Colonic mucosa (tissue), 4 donors: ENCODE data around the gene SETBP1. TPM values are rescaled to one million over a fixed set of nuclear protein-coding genes. Genes with fewer than 3 reads are reported as not detected.

Experiments
- DNase-seq: peaks from one replicate; pipeline ENCODE4 v3.0.0-alpha.2; 2020
- H3K27ac ChIP-seq: fragments of 200-600 bp; one replicate; pipeline ENCODE4 v1.8.0; 2021
- H3K27me3 ChIP-seq: fragments of 200-600 bp; one replicate; pipeline ENCODE4 v1.8.0; 2021
- H3K36me3 ChIP-seq: fragments of 200-600 bp; one replicate; pipeline ENCODE4 v1.8.0; 2021
- H3K4me1 ChIP-seq: fragments of 200-600 bp; one replicate; pipeline ENCODE4 v1.8.0; 2021; ENCODE audit warnings: mild to moderate bottlenecking
- H3K4me3 ChIP-seq: fragments of 200-600 bp; one replicate; pipeline ENCODE4 v1.8.0; 2021
- H3K9ac ChIP-seq, 2 donors: one replicate each; pipeline ENCODE4 v1.7.0; 2013; ENCODE audit warnings: control low read depth in 2 of 2, low read depth in 2 of 2, low read length in 2 of 2
- H3K9me3 ChIP-seq: fragments of 200-600 bp; one replicate; pipeline ENCODE4 v1.8.0; 2021
- CTCF ChIP-seq: fragments of 200-600 bp; IDR thresholded peaks from one replicate; pipeline ENCODE4 v1.8.0; 2022; ENCODE audit warnings: antibody characterized with exemption, mild to moderate bottlenecking
- intact Hi-C: fragments of 100-400 bp; cut with DNase I; formaldehyde crosslinking; loops from one replicate; pipeline ENCODE4 v1.14.1; 2022
- total RNA-seq, 2 donors: library from RNA; stranded (reverse); fragmentation: NEBNext Ultra II Directional in 1 of 2; extraction: Animal tissue kit (Norgen Biotek cat#: 25700) in 1 of 2; gene quantifications; one replicate each; pipeline ENCODE4 v1.2.1, GENCODE V29; 2021
- donor health status: healthy.
- donor health status: DM: no; HTN: no; CAD: no.
- donor health status: DM: no; HTN: no; CAD: no.

The SETBP1 gene
- total RNA-seq, 2 donors from 2014 or later: 9.6 to 11.8 TPM

DNA sequence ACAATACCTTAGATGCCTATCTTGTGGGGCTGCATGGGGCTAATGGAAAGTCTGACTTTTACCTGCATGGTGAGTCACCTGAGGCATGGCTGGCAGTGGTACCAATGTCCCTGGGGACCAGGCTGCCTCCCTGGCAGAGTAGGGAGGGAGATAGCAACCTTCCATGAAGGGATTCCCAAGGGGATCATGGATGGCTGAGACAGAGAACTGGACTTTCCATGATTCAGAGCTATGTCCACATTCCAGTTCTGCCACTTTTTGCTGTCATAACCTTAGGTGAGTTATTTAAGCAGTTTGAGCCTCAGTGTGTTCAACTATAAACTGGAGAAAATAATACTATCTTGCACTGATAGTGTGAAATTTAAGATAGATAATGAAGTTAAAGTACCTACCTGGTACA is 178.6 kb downstream of the SETBP1 start:
- Histone ChIP-seq H3K36me3 (no peaks in the 10 kb centered on the region), H3K9me3 (no peaks in the 10 kb centered on the region), H3K27me3 (no peaks in the 10 kb centered on the region), H3K4me1 (no peaks in the 10 kb centered on the region), H3K9ac (no peak overlapping the region), H3K27ac (no peak overlapping the region), H3K4me3 (no peak overlapping the region)
- intact Hi-C loops: no loop called here
- no peak for DNase-seq
- TF ChIP-seq CTCF: no peak

DNA sequence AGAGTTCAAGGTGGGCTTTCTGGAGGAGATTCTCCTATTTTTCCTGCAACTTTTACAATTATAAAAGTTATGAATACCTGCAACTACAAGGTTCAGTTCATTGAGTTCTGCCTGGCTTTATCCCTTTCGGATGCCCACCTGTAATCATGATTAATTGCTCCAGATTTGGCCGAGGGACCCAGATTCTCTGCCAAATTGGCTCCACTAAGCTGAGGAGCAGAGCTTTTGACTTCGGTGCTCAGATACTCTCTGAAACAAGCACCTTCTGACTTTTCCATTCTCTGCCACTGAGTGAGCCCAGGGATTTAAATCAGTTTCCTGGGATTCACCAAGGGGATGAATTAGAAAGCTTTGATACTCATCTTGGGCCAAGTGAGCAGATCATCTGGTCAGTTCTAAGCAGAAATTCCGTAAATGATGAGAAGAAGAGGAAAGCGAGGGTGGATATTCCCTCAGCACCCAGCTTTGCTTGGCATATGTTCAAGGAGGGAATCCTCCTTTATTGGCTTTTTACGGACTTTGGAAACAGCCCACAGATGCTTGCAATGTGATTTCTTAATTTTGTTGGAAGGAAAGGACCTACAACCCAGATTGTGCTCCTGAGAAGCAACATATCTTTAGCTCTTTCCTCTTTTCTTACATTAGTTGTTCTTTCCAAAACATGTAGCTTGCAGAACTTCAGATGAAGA is 179.2 kb downstream of the SETBP1 start:
- Histone ChIP-seq H3K27me3 (no peaks in the 10 kb centered on the region), H3K27ac (no peak overlapping the region), H3K4me1 (no peaks in the 10 kb centered on the region), H3K36me3 (no peaks in the 10 kb centered on the region), H3K4me3 (no peak overlapping the region), H3K9ac (no peak overlapping the region), H3K9me3 (no peaks in the 10 kb centered on the region)
- DNase-seq: no peak
- no peak for TF ChIP-seq CTCF
- intact Hi-C loops: no loop called here

- no peak for TF ChIP-seq CTCF
- no peak overlapping the region for H3K4me3 ChIP-seq
- no peaks in the 10 kb centered on the region for H3K36me3 ChIP-seq
- H3K27ac ChIP-seq: no peak overlapping the region
- H3K4me1 ChIP-seq: no peaks in the 10 kb centered on the region
- intact Hi-C loops: no loop called here
- no peaks in the 10 kb centered on the region for H3K27me3 ChIP-seq
- H3K9me3 ChIP-seq: no peaks in the 10 kb centered on the region
- no peak overlapping the region for H3K9ac ChIP-seq
- no peak for DNase-seq
These were observed 181.4 kb downstream of the SETBP1 start for GRCh38 chr18:44862112-44862511.

DNA sequence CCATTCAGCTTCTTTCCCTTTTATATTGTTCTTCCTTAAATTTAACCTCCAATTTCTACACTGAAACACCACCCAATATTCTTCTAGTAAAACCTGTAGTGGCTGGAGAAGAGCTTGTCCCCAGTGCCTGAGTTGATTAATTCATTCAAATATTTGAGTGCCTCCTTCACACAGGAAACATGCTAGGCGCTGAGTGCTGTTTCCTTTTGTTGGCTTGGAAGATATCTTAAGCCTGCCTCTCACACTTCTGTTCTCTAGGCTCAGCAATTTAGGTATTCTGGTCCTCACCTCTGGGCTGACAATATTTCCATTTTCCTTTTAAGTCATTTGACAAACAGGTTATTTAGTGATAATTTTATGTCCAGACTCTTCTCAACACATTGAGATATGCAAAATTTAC is 185.4 kb downstream of the SETBP1 start:
- Histone ChIP-seq H3K9ac (no peak overlapping the region), H3K9me3 (no peaks in the 10 kb centered on the region), H3K4me3 (no peak overlapping the region), H3K27ac (no peak overlapping the region), H3K4me1 (no peaks in the 10 kb centered on the region), H3K27me3 (no peaks in the 10 kb centered on the region), H3K36me3 (no peaks in the 10 kb centered on the region)
- no peak for DNase-seq
- intact Hi-C loops: no loop called here
- no peak for TF ChIP-seq CTCF

GRCh38 chr18:44869533-44869932 is 188.8 kb downstream of the SETBP1 start:
- Histone ChIP-seq H3K4me1 (no peaks in the 10 kb centered on the region), H3K4me3 (no peak overlapping the region), H3K9me3 (no peaks in the 10 kb centered on the region), H3K9ac (no peak overlapping the region), H3K36me3 (no peaks in the 10 kb centered on the region), H3K27ac (no peak overlapping the region), H3K27me3 (no peaks in the 10 kb centered on the region)
- intact Hi-C loops: no loop called here
- no peak for TF ChIP-seq CTCF
- no peak for DNase-seq
